Activated gamma-delta T cell treated with Interleukin-2 at 50 U/mL for 16 hours (primary cell): ENCODE data around the gene PRR15.

Source experiments
- DNase-seq: peaks from one replicate; pipeline ENCODE4 v3.0.0-alpha.2; 2020

Gene PRR15

GRCh38 chr7:29611941-29612544 lies 48.4 kb downstream of the PRR15 start:
- no peak for DNase-seq

GRCh38 chr7:29612596-29612995 lies 49.0 kb downstream of the PRR15 start:
- no peak for DNase-seq

- DNase-seq = no peak
Observed at GRCh38 chr7:29613100-29613499, 49.5 kb downstream of the PRR15 start.

GRCh38 chr7:29614229-29614628 lies 50.6 kb downstream of the PRR15 start:
- DNase-seq = no peak
